Measurements from ENCODE around the gene TNS1. TPM values are rescaled to one million over a fixed set of nuclear protein-coding genes. Genes with fewer than 3 reads are reported as not detected.

TNS1 gene
- total and polyA plus RNA-seq, 9 of the 15 experiments (the other 6 are each of a cell fraction or from before 2014, with no cell fraction given), result 0.13 to 2.7 (median 0.77) TPM

DNA sequence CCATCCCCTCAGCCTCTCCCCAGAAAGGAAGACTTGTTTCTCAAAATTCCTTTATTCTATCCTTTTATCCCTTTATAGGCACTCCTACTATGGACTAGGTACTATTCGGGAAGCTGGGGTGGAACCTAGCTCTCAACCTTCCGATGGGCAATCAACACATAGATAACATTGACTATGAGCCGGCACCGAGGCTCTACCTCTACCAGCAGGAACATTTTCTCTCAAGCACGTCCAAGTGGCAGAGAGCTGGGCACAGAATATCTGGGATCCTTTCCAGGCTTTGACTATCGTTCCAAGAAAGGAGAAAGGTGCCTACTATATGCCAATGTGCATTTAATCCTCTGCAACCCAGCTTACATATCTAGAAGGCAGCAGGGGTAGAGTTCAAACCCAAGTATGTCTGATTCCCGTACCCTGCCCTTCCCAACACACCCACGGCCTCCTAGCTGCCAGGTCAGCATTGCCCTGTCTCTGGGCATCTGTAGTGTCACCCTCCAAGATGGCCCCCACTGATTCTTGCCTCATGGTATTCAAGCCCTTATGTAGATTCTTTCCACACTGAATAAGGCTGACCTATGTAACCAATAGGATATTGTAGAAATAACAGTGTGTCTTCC lies 28.3 kb downstream of the TNS1 start (continued):
- no peak for TF ChIP-seq ZBTB5 (IDR thresholded peaks at IDR 0.05)
- TF ChIP-seq, protein P1, sequence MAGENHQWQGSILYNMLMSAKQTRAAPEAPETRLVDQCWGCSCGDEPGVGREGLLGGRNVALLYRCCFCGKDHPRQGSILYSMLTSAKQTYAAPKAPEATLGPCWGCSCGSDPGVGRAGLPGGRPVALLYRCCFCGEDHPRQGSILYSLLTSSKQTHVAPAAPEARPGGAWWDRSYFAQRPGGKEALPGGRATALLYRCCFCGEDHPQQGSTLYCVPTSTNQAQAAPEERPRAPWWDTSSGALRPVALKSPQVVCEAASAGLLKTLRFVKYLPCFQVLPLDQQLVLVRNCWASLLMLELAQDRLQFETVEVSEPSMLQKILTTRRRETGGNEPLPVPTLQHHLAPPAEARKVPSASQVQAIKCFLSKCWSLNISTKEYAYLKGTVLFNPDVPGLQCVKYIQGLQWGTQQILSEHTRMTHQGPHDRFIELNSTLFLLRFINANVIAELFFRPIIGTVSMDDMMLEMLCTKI (IDR thresholded peaks at IDR 0.05; ENCODE audit: partially characterized antibody), result no peak
- no peak for TF ChIP-seq ZBED1 (IDR thresholded peaks at IDR 0.05)
- TF ChIP-seq RBM34 (IDR thresholded peaks at IDR 0.05; ENCODE audit: borderline replicate concordance, insufficient read depth, low read length), result no peak
- no peak for TF ChIP-seq PHF8 (IDR thresholded peaks at IDR 0.05; ENCODE audit: borderline replicate concordance, low read length)

GRCh38 chr2:217973008-217973787 lies 29.6 kb downstream of the TNS1 start:
- in situ Hi-C loops (cut with MboI) (no loop called here), intact Hi-C loops (cut with micrococcal nuclease) (no loop called here)
- Histone ChIP-seq H3K27ac (ENCODE audit: extremely low read depth, low read depth, low read length) (no peak overlapping the region), H3K9me1 (ENCODE audit: control insufficient read depth, insufficient read depth, low read length) (no peaks in the 10 kb centered on the region), H3K4me3 (no peak overlapping the region), H3K9me3 (replicated peaks; ENCODE audit: control insufficient read depth, insufficient read depth, low read depth, low read length) (no peaks in the 10 kb centered on the region), H3K4me1 (replicated peaks in 1 of 2; ENCODE audit: control insufficient read depth in 2 of 2, insufficient read depth in 2 of 2, low read length in 2 of 2) (no peaks in the 10 kb centered on the region), H3K27me3 (ENCODE audit: control insufficient read depth in 2 of 2, insufficient read depth in 2 of 2, low read length in 2 of 2) (peaks cover 0 to 21% of the 10 kb centered on the region in 2 experiments; a peak in 2 of 5 replicates), H3K36me3 (ENCODE audit: control insufficient read depth, insufficient read depth, low read length) (no peaks in the 10 kb centered on the region), H3K4me2 (ENCODE audit: insufficient read depth, low read length) (no peak overlapping the region), H2AFZ (ENCODE audit: low read depth, low read length) (no peak overlapping the region), H3K9ac (ENCODE audit: insufficient read depth in 1 of 2, low read depth in 2 of 2, low read length in 2 of 2) (no peak overlapping the region), H4K20me1 (replicated peaks; ENCODE audit: control insufficient read depth, insufficient read depth, low read length) (no peaks in the 10 kb centered on the region), H3K79me2 (ENCODE audit: control insufficient read depth, insufficient read depth, low read length) (no peaks in the 10 kb centered on the region)
- WGBS (ENCODE audit: insufficient coverage, low coverage, missing lambda C conversion rate), result 1% methylated on average over 10 of the region's 11 CpGs
- DNase-seq (ENCODE audit: extremely low read depth in 1 of 4, low spot score in 3 of 4) (no peak), ATAC-seq (no peak), FAIRE-seq (no peak)
- no TSS peak for BruUV-seq (replicated peaks)
- CTCF ChIA-PET (ENCODE audit: low intra/inter-chr PET ratio), result no interaction called here
- POLR2A ChIA-PET, result no interaction called here
- TF ChIP-seq GABPA (tag; conservative IDR thresholded peaks at IDR 0.05; ENCODE audit: low read depth) (no peak), POLR3A (IDR thresholded peaks at IDR 0.05; ENCODE audit: borderline replicate concordance, extremely low read depth, insufficient read depth, insufficient read length) (no peak), GTF2A2 (tag; IDR thresholded peaks at IDR 0.05) (no peak), GTF2F1 (IDR thresholded peaks at IDR 0.05; ENCODE audit: low read depth, low read length) (no peak), ETV6 (IDR thresholded peaks at IDR 0.05; ENCODE audit: borderline replicate concordance in 1 of 2, low read depth in 2 of 2, low read length in 1 of 2) (no peak), ETV6 (CRISPR knock-in tag; IDR thresholded peaks at IDR 0.05; ENCODE audit: borderline replicate concordance) (no peak), TSC22D4 (tag; IDR thresholded peaks at IDR 0.05) (no peak)
- TF ChIP-seq, protein P2, sequence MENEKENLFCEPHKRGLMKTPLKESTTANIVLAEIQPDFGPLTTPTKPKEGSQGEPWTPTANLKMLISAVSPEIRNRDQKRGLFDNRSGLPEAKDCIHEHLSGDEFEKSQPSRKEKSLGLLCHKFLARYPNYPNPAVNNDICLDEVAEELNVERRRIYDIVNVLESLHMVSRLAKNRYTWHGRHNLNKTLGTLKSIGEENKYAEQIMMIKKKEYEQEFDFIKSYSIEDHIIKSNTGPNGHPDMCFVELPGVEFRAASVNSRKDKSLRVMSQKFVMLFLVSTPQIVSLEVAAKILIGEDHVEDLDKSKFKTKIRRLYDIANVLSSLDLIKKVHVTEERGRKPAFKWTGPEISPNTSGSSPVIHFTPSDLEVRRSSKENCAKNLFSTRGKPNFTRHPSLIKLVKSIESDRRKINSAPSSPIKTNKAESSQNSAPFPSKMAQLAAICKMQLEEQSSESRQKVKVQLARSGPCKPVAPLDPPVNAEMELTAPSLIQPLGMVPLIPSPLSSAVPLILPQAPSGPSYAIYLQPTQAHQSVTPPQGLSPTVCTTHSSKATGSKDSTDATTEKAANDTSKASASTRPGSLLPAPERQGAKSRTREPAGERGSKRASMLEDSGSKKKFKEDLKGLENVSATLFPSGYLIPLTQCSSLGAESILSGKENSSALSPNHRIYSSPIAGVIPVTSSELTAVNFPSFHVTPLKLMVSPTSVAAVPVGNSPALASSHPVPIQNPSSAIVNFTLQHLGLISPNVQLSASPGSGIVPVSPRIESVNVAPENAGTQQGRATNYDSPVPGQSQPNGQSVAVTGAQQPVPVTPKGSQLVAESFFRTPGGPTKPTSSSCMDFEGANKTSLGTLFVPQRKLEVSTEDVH (IDR thresholded peaks at IDR 0.05; ENCODE audit: low read depth, partially characterized antibody), result no peak

Measured in K562 (cell line).